ENCODE measurements around the gene PRKCZ. TPM values are rescaled to one million over a fixed set of nuclear protein-coding genes. Genes with fewer than 3 reads are reported as not detected.
A peak's percentile ranks its signal among the peaks of the same experiment; 100 is the strongest.

PRKCZ gene
- total RNA-seq, 1 donor from 2014 or later: 55.5 TPM

DNA sequence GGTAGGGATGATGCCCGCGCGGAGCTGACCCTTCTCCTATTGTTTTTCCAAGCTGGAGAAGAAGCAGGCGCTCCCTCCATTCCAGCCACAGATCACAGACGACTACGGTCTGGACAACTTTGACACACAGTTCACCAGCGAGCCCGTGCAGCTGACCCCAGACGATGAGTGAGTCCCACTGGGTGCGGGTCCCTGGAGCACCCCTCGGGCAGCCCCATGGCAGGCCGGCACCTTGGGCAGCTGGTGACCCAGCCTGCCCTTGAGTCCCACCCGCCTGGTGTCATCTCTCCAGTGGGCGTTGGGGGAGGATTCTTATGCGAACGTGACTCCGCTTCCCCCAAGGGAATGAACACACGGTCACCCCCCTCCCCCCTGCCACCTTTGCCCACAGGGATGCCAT, 134.3 kb downstream of the PRKCZ start:
- H3K4me3 Mint-ChIP-seq: no peak overlapping the region
- peaks cover 14% of the 10 kb centered on the region for H3K36me3 Mint-ChIP-seq
- H3K9me3 Mint-ChIP-seq: no peaks in the 10 kb centered on the region
- H3K27ac Mint-ChIP-seq: no peak overlapping the region
- peaks cover 5% of the 10 kb centered on the region for H3K4me1 Mint-ChIP-seq
- no peak for DNase-seq (ENCODE audit: low spot score in 2 of 2, unreplicated experiment in 2 of 2)
- TF ChIP-seq, protein P1, sequence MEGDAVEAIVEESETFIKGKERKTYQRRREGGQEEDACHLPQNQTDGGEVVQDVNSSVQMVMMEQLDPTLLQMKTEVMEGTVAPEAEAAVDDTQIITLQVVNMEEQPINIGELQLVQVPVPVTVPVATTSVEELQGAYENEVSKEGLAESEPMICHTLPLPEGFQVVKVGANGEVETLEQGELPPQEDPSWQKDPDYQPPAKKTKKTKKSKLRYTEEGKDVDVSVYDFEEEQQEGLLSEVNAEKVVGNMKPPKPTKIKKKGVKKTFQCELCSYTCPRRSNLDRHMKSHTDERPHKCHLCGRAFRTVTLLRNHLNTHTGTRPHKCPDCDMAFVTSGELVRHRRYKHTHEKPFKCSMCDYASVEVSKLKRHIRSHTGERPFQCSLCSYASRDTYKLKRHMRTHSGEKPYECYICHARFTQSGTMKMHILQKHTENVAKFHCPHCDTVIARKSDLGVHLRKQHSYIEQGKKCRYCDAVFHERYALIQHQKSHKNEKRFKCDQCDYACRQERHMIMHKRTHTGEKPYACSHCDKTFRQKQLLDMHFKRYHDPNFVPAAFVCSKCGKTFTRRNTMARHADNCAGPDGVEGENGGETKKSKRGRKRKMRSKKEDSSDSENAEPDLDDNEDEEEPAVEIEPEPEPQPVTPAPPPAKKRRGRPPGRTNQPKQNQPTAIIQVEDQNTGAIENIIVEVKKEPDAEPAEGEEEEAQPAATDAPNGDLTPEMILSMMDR (IDR thresholded peaks at IDR 0.05; ENCODE audit: unreplicated experiment): no peak
- H3K27me3 Mint-ChIP-seq (ENCODE audit: low read depth): no peaks in the 10 kb centered on the region

DNA sequence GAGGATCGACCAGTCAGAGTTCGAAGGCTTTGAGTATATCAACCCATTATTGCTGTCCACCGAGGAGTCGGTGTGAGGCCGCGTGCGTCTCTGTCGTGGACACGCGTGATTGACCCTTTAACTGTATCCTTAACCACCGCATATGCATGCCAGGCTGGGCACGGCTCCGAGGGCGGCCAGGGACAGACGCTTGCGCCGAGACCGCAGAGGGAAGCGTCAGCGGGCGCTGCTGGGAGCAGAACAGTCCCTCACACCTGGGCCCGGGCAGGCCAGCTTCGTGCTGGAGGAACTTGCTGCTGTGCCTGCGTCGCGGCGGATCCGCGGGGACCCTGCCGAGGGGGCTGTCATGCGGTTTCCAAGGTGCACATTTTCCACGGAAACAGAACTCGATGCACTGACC, 134.7 kb downstream of the PRKCZ start:
- Mint-ChIP-seq H3K36me3 (peaks cover 12% of the 10 kb centered on the region), H3K4me3 (no peak overlapping the region), H3K9me3 (no peaks in the 10 kb centered on the region), H3K4me1 (peaks cover 4% of the 10 kb centered on the region), H3K27ac (no peak overlapping the region), H3K27me3 (ENCODE audit: low read depth) (no peaks in the 10 kb centered on the region)
- TF ChIP-seq, protein P1 (IDR thresholded peaks at IDR 0.05; ENCODE audit: unreplicated experiment): no peak
- no peak for DNase-seq (ENCODE audit: low spot score in 2 of 2, unreplicated experiment in 2 of 2)

DNA sequence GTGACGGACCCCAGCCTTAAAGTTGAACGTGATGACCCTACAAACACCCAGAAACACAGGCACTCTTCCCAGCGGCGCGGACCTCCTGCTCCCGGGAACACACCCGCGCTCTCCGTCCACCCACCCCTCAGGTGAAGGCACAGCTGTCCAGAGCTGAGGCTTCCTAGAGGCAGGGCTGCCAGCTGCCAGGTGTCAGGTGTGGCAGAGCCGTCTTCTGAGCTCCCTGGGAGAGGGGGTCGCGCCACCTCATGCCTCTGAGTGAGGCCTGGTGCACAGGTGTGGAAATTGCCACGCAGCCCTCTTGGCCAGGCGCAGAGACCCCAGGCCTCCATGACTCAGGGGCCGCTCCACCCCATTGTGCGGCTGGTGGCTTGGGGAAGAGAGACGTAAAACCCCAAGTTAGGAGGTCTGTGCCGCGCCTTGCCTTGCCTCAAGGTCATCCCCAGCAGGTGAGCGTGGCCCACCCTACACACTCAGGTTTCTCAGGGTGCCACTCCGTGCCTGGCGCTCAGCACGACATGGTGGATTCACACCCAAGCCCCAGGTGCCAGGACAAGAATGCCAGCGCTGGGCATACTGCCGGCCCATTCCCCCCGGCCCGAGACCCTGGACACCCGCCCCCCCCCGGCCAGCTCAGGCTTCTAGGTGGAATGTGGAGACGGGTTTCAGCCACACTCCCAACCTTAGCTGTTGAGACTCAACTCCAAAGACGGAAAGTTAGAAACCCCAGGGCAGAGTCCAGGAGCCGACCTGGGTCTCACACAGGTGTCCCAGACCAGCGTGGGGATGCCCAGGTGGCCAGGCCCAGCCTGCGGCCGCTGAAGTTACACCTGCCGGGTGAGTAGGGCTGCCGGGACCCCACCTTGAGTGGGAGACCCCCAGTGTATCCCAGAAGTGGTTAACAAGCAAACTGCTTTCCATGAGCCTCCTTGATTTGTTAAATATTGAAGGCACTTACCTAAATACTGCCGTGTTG, 136.0 kb downstream of the PRKCZ start:
- Mint-ChIP-seq H3K27me3 (ENCODE audit: low read depth) (no peaks in the 10 kb centered on the region), H3K4me1 (peaks cover 12% of the 10 kb centered on the region), H3K27ac (no peak overlapping the region), H3K36me3 (peaks cover 8% of the 10 kb centered on the region), H3K9me3 (no peaks in the 10 kb centered on the region), H3K4me3 (no peak overlapping the region)
- TF ChIP-seq, protein P1 (IDR thresholded peaks at IDR 0.05; ENCODE audit: unreplicated experiment): no peak
- DNase-seq (ENCODE audit: low spot score in 2 of 2, unreplicated experiment in 2 of 2): no peak

DNA sequence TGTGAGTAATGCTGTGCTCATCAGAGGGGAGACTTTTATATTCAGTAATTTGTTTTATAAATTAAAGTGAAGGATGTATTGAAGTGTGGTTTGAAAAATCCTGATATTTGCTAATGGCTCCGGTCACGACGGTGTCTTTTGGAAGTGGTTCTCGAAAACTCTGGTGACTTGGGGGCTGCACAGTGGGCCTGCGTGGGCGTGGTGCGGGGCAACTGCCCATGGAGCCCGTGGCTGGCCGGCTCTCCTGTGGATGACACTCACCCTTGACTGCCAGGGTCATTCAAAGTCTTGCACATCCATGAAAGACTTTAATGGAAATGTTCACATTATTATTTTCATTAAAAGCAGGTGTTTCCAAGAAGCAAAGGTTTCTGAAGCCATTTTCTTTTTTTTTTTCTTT, 136.7 kb downstream of the PRKCZ start:
- Mint-ChIP-seq H3K4me3 (no peak overlapping the region), H3K27me3 (ENCODE audit: low read depth) (no peaks in the 10 kb centered on the region), H3K4me1 (peaks cover 14% of the 10 kb centered on the region)

DNA sequence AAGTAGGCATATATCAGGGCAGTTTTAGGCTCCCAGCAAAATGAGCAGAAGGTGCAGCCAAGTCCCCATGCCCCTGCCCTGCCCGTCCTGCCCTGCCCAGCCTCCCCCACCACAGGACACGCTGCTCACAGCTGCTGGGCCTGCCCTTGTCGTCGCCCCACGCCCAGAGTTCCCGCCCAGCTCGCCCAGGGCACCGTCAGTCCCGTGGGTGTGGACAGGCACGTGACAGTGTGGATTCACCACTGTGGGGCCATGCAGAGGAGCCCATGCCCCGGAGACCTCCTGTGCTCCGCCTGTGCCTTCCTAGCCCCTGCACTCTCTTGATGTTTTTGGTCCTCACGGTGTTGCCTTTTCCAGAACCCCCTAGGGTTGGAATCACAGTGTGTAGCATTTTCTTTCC, 137.4 kb downstream of the PRKCZ start:
- Mint-ChIP-seq H3K27me3 (ENCODE audit: low read depth) (no peaks in the 10 kb centered on the region), H3K4me3 (no peak overlapping the region), H3K36me3 (peaks cover 8% of the 10 kb centered on the region), H3K4me1 (peaks cover 14% of the 10 kb centered on the region), H3K27ac (peak overlapping the region; percentile 25), H3K9me3 (no peaks in the 10 kb centered on the region)
- TF ChIP-seq, protein P1 (IDR thresholded peaks at IDR 0.05; ENCODE audit: unreplicated experiment): no peak
- no peak for DNase-seq (ENCODE audit: low spot score in 2 of 2, unreplicated experiment in 2 of 2)

More for the DNA sequence above, 136.7 kb downstream of the PRKCZ start:
- DNase-seq (ENCODE audit: low spot score in 2 of 2, unreplicated experiment in 2 of 2): no peak
- Mint-ChIP-seq H3K27ac (no peak overlapping the region), H3K36me3 (peaks cover 8% of the 10 kb centered on the region), H3K9me3 (no peaks in the 10 kb centered on the region)
- TF ChIP-seq, protein P1 (IDR thresholded peaks at IDR 0.05; ENCODE audit: unreplicated experiment): no peak
